Lung (tissue), 12 donors: Measurements from ENCODE around the gene CNOT2. TPM values are rescaled to one million over a fixed set of nuclear protein-coding genes. Genes with fewer than 3 reads are reported as not detected.

Experiments used
- ATAC-seq: fragments of 200-7000 bp; cut with Tn5 transposase; one replicate; pipeline ENCODE4 v1.9.1; 2020; ENCODE audit warnings: moderate number of reproducible peaks; ENCODE audit not compliant: insufficient read depth, low FRiP score
- DNase-seq, 3 donors: peaks; one replicate each; pipeline ENCODE4 v3.0.0-alpha.2; 2013 to 2017
- H3K27ac ChIP-seq, 2 donors: one replicate each; pipeline ENCODE4 v1.5.1; 2013; ENCODE audit warnings: mild to moderate bottlenecking in 2 of 2, moderate library complexity in 2 of 2, control low read depth in 1 of 2, inconsistent platforms in 1 of 2, low read depth in 1 of 2, low read length in 1 of 2
- H3K27me3 ChIP-seq, 3 donors: one replicate each; pipeline ENCODE4 v1.5.1; 2013; ENCODE audit warnings: low read length in 2 of 3; ENCODE audit not compliant: control insufficient read depth in 3 of 3, insufficient read depth in 3 of 3
- H3K36me3 ChIP-seq, 4 donors: one replicate each; pipeline ENCODE4 v1.5.1; 2013; ENCODE audit warnings: low read length in 4 of 4, mild to moderate bottlenecking in 1 of 4, moderate library complexity in 1 of 4; ENCODE audit not compliant: control insufficient read depth in 4 of 4, insufficient read depth in 4 of 4
- H3K4me1 ChIP-seq, 5 donors: one replicate each; pipeline ENCODE4 v1.5.1; 2013; ENCODE audit warnings: low read length in 5 of 5, mild to moderate bottlenecking in 2 of 5, moderate library complexity in 1 of 5; ENCODE audit not compliant: control insufficient read depth in 5 of 5, insufficient read depth in 5 of 5
- H3K4me3 ChIP-seq: one replicate; pipeline ENCODE4 v1.5.1; 2013; ENCODE audit warnings: mild to moderate bottlenecking, control low read depth, moderate library complexity
- H3K9ac ChIP-seq, 2 donors: one replicate each; pipeline ENCODE4 v1.5.1; 2013; ENCODE audit warnings: low read length in 2 of 2, control low read depth in 1 of 2; ENCODE audit not compliant: insufficient read depth in 1 of 2
- H3K9me3 ChIP-seq, 4 donors: one replicate each; pipeline ENCODE4 v1.5.1; 2013; ENCODE audit warnings: low read length in 3 of 4, mild to moderate bottlenecking in 1 of 4, moderate library complexity in 1 of 4; ENCODE audit not compliant: control insufficient read depth in 4 of 4, insufficient read depth in 3 of 4
- CTCF ChIP-seq: IDR thresholded peaks from 2 replicates; pipeline ENCODE4 v1.5.1; 2012; ENCODE audit warnings: mild to moderate bottlenecking; ENCODE audit errors: control extremely low read depth, extremely low read depth
- WGBS, 2 donors: extraction: QIAGEN DNeasy Blood & Tissue Kit; methylation state at CpG; one replicate each; pipeline ENCODE4 v1.1.7; 2013; 5-methylcytosine and 5-hydroxymethylcytosine counted together
- polyA plus RNA-seq, 2 donors: library from polyadenylated mRNA; stranded (reverse); fragments of 200-250 nt; gene quantifications; one replicate each; pipeline ENCODE4 v1.2.1, GENCODE V29; 2013
- total RNA-seq, 2 donors: library from RNA; depleted of rRNA in 1 of 2; stranded (reverse); fragments of >200 nt in 1 of 2; gene quantifications; one replicate each; pipeline ENCODE4 v1.2.1, GENCODE V29; 2014 to 2021
- donor health status: control.
- donor health status: control.
- donor health status: Bipolar disorder and iron deficiency.
- donor health status: healthy.
- donor health status: DM: yes; HTN: yes; CAD: no.

Gene CNOT2
- total and polyA plus RNA-seq, 4 donors, result 21.9 to 243 (median 40.3) TPM

DNA sequence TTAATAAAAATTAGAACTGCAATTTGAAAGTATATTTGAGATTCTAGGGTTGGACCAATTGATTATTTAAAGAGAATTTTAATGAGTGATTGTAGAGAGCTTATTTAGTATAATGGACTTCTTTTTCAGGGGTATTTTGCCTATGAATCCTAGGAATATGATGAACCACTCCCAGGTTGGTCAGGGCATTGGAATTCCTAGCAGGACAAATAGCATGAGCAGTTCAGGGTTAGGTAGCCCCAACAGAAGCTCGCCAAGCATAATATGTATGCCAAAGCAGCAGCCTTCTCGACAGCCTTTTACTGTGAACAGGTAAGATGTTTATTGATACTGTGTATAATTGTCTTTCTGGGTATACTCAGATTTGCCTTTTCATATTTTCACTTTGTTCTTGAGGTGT is 86.9 kb downstream of the CNOT2 start:
- H3K9me3 ChIP-seq, result no peaks in the 10 kb centered on the region
- H3K4me1 ChIP-seq, result no peaks in the 10 kb centered on the region
- WGBS, 2 donors, result 95 to 97% methylated on average over 2 of the region's 2 CpGs
- no peak overlapping the region for H3K9ac ChIP-seq
- no peak overlapping the region for H3K27ac ChIP-seq
- H3K4me3 ChIP-seq, result no peak overlapping the region
- no peaks in the 10 kb centered on the region for H3K27me3 ChIP-seq
- no peak for ATAC-seq
- no peak for TF ChIP-seq CTCF
- DNase-seq, result no peak
- H3K36me3 ChIP-seq, result peaks cover 0 to 6% (median 2%) of the 10 kb centered on the region in 4 donors

DNA sequence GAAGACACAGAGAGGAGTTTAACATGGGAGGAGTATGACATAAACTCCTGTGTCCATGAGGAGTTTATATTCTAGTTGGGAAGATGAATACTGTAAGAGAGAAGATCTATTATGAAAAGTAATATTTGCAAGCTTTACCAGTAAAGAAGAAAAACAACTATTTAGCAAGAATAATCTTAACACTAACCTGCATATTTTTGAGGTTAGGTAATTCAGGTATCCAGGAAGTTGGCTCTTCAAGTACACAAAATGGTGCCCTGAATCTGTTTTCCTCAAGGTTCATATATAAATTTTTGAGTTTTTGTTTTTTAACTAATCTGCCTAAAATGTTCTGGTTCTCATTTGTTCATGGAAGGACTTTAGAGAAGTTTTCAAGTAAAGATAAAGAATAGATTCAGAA is 89.0 kb downstream of the CNOT2 start:
- Histone ChIP-seq H3K4me1 (no peaks in the 10 kb centered on the region), H3K4me3 (no peak overlapping the region), H3K27ac (no peak overlapping the region), H3K9me3 (no peaks in the 10 kb centered on the region), H3K27me3 (no peaks in the 10 kb centered on the region), H3K9ac (no peak overlapping the region), H3K36me3 (peaks cover 2 to 15% (median 8%) of the 10 kb centered on the region in 4 donors)
- no peak for TF ChIP-seq CTCF
- no peak for DNase-seq
- ATAC-seq, result no peak

DNA sequence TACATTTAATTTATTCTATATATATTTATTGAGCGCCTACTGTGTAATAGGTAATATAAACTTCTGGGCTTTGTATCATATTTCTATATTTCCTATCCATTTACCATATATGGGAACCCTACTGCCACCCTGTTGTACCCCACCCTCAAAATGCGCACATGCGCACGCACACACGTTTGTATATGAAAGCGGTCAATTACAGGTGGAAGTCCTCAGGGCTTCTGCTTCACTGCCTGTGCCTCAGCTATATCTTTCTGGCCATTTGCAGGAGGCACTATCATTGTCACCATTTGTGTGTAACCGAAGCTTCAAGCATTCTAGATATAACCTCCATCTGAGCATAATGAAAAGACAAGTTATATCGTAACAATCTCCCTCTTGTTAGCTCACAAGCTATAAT is 91.5 kb downstream of the CNOT2 start:
- WGBS, 2 donors, result 97% methylated on average over 8 of the region's 8 CpGs
- Histone ChIP-seq H3K27ac (no peak overlapping the region), H3K36me3 (peaks cover 5 to 27% (median 20%) of the 10 kb centered on the region in 4 donors), H3K9me3 (no peaks in the 10 kb centered on the region), H3K4me3 (no peak overlapping the region), H3K27me3 (no peaks in the 10 kb centered on the region), H3K4me1 (no peaks in the 10 kb centered on the region), H3K9ac (no peak overlapping the region)
- TF ChIP-seq CTCF, result no peak
- DNase-seq (no peak), ATAC-seq (no peak)

- ATAC-seq (no peak), DNase-seq (no peak)
- Histone ChIP-seq H3K9me3 (no peaks in the 10 kb centered on the region), H3K4me3 (no peak overlapping the region), H3K4me1 (no peaks in the 10 kb centered on the region), H3K27ac (no peak overlapping the region), H3K27me3 (no peaks in the 10 kb centered on the region), H3K36me3 (peaks cover 7 to 56% (median 32%) of the 10 kb centered on the region in 4 donors), H3K9ac (no peak overlapping the region)
- TF ChIP-seq CTCF, result no peak
- WGBS, 2 donors, result 96% methylated on average over 2 of the region's 2 CpGs
Observed at GRCh38 chr12:70338531-70338930, 95.3 kb downstream of the CNOT2 start.
